ENCODE measurements around the gene PIGZ. TPM values are rescaled to one million over a fixed set of nuclear protein-coding genes. Genes with fewer than 3 reads are reported as not detected.
A peak's percentile ranks its signal among the peaks of the same experiment; 100 is the strongest.

Gene PIGZ
- total and polyA plus RNA-seq, 9 of the 15 experiments (the other 6 are each of a cell fraction or from before 2014, with no cell fraction given): 0.15 to 1.8 (median 0.76) TPM

DNA sequence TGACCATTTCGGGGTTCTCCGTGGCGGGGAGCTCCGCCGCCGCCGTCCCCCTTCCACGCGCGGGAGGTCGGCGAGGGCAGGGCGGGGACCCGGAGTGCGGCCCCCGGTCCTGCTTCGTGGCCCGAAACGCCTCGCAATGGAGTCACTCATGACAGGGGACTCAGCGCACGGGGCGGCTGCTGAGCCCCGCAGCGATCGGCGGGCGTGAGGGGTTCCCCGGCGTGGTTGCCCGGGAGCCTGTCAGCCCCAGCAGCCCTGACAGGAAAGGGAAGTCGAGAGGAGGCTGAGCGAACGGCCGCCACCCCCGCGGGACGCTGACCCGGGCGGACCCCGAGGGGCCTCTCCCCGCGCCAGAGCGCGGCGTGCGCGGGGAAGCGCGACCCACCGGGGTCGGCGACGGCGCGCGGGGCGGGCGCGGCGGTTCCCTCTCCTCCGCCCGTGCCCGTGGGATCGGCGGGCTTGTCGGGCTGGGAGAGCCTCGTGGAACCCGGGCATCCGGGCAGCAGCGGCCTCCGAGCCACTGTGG is 564 bp upstream of the PIGZ start (continued):
- TF ChIP-seq, protein P1, sequence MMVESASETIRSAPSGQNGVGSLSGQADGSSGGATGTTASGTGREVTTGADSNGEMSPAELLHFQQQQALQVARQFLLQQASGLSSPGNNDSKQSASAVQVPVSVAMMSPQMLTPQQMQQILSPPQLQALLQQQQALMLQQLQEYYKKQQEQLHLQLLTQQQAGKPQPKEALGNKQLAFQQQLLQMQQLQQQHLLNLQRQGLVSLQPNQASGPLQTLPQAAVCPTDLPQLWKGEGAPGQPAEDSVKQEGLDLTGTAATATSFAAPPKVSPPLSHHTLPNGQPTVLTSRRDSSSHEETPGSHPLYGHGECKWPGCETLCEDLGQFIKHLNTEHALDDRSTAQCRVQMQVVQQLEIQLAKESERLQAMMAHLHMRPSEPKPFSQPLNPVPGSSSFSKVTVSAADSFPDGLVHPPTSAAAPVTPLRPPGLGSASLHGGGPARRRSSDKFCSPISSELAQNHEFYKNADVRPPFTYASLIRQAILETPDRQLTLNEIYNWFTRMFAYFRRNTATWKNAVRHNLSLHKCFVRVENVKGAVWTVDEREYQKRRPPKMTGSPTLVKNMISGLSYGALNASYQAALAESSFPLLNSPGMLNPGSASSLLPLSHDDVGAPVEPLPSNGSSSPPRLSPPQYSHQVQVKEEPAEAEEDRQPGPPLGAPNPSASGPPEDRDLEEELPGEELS (CRISPR knock-in tag; IDR thresholded peaks at IDR 0.05; ENCODE audit: borderline replicate concordance): no peak
- TF ChIP-seq, protein P2, sequence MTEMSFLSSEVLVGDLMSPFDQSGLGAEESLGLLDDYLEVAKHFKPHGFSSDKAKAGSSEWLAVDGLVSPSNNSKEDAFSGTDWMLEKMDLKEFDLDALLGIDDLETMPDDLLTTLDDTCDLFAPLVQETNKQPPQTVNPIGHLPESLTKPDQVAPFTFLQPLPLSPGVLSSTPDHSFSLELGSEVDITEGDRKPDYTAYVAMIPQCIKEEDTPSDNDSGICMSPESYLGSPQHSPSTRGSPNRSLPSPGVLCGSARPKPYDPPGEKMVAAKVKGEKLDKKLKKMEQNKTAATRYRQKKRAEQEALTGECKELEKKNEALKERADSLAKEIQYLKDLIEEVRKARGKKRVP (CRISPR knock-in tag; IDR thresholded peaks at IDR 0.05): peak; percentile 72; the same call in 1 of the 2 replicates
- TF ChIP-seq E2F3 (CRISPR knock-in tag; IDR thresholded peaks at IDR 0.05) (peak; percentile 90), PHF8 (IDR thresholded peaks at IDR 0.05; ENCODE audit: borderline replicate concordance, low read length) (peak; percentile 35; the same call in 1 of the 2 replicates), ZNF384 (IDR thresholded peaks at IDR 0.05; ENCODE audit: low read depth, low read length) (no peak), SMAD2 (IDR thresholded peaks at IDR 0.05; ENCODE audit: low read depth, low read length) (no peak)
- TF ChIP-seq, protein P3, sequence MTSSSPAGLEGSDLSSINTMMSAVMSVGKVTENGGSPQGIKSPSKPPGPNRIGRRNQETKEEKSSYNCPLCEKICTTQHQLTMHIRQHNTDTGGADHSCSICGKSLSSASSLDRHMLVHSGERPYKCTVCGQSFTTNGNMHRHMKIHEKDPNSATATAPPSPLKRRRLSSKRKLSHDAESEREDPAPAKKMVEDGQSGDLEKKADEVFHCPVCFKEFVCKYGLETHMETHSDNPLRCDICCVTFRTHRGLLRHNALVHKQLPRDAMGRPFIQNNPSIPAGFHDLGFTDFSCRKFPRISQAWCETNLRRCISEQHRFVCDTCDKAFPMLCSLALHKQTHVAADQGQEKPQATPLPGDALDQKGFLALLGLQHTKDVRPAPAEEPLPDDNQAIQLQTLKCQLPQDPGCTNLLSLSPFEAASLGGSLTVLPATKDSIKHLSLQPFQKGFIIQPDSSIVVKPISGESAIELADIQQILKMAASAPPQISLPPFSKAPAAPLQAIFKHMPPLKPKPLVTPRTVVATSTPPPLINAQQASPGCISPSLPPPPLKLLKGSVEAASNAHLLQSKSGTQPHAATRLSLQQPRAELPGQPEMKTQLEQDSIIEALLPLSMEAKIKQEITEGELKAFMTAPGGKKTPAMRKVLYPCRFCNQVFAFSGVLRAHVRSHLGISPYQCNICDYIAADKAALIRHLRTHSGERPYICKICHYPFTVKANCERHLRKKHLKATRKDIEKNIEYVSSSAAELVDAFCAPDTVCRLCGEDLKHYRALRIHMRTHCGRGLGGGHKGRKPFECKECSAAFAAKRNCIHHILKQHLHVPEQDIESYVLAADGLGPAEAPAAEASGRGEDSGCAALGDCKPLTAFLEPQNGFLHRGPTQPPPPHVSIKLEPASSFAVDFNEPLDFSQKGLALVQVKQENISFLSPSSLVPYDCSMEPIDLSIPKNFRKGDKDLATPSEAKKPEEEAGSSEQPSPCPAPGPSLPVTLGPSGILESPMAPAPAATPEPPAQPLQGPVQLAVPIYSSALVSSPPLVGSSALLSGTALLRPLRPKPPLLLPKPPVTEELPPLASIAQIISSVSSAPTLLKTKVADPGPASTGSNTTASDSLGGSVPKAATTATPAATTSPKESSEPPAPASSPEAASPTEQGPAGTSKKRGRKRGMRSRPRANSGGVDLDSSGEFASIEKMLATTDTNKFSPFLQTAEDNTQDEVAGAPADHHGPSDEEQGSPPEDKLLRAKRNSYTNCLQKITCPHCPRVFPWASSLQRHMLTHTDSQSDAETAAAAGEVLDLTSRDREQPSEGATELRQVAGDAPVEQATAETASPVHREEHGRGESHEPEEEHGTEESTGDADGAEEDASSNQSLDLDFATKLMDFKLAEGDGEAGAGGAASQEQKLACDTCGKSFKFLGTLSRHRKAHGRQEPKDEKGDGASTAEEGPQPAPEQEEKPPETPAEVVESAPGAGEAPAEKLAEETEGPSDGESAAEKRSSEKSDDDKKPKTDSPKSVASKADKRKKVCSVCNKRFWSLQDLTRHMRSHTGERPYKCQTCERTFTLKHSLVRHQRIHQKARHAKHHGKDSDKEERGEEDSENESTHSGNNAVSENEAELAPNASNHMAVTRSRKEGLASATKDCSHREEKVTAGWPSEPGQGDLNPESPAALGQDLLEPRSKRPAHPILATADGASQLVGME (CRISPR knock-in tag; IDR thresholded peaks at IDR 0.05): peak; percentile 91; the same call in 1 of the 2 replicates
